Testis (tissue), 2 donors: ENCODE results near the gene TBCCD1.

Source experiments
- CTCF ChIP-seq, 3 experiments: fragments of 450-650 bp in 2 of 3; fragments of 200-600 bp in 1 of 3; sonication (generic) in 1 of 3; IDR thresholded peaks; one replicate each; pipeline ENCODE4 v1.5.1; 2016 to 2019; ENCODE audit warnings: antibody characterized with exemption in 3 of 3, mild to moderate bottlenecking in 2 of 3, moderate library complexity in 1 of 3
- POLR2A ChIP-seq: fragments of 450-650 bp; IDR thresholded peaks from one replicate; pipeline ENCODE4 v1.6.1; 2017; ENCODE audit warnings: antibody characterized with exemption, mild to moderate bottlenecking, moderate library complexity

GRCh38 chr3:186613637-186614265 is 46.6 kb upstream of the TBCCD1 start:
- TF ChIP-seq CTCF (IDR thresholded peaks at IDR 0.05) (no peak), POLR2A (no peak)
